ENCODE results near the gene KAZN. TPM values are rescaled to one million over a fixed set of nuclear protein-coding genes. Genes with fewer than 3 reads are reported as not detected.

KAZN gene
- total RNA-seq, 2 donors from 2014 or later: 9.8 to 12.2 TPM

GRCh38 chr1:14612256-14612655 lies 13.8 kb downstream of the KAZN start:
- no peak for DNase-seq
- no peak for TF ChIP-seq CTCF (IDR thresholded peaks at IDR 0.05)
- H3K27me3 ChIP-seq: no peaks in the 10 kb centered on the region
- no peaks in the 10 kb centered on the region for H3K9me3 ChIP-seq
- H3K4me1 ChIP-seq: no peaks in the 10 kb centered on the region
- H3K36me3 ChIP-seq: no peaks in the 10 kb centered on the region
- intact Hi-C loops (cut with DNase I): no loop called here
- no peak overlapping the region for H3K9ac ChIP-seq (ENCODE audit: low read depth in 2 of 2, low read length in 2 of 2)
- H3K4me3 ChIP-seq: no peak overlapping the region
- H3K27ac ChIP-seq: no peak overlapping the region

- intact Hi-C loops (cut with DNase I): no loop called here
- H3K9ac ChIP-seq (ENCODE audit: low read depth in 2 of 2, low read length in 2 of 2): no peak overlapping the region
Observed at GRCh38 chr1:14613926-14614325, 15.4 kb downstream of the KAZN start.

GRCh38 chr1:14614341-14614740 lies 15.9 kb downstream of the KAZN start:
- no peak for TF ChIP-seq CTCF (IDR thresholded peaks at IDR 0.05)
- Histone ChIP-seq H3K9me3 (no peaks in the 10 kb centered on the region), H3K27ac (no peak overlapping the region), H3K36me3 (no peaks in the 10 kb centered on the region), H3K4me3 (no peak overlapping the region), H3K9ac (ENCODE audit: low read depth in 2 of 2, low read length in 2 of 2) (no peak overlapping the region), H3K27me3 (no peaks in the 10 kb centered on the region), H3K4me1 (no peaks in the 10 kb centered on the region)
- intact Hi-C loops (cut with DNase I): no loop called here
- no peak for DNase-seq

More at GRCh38 chr1:14613926-14614325, 15.4 kb downstream of the KAZN start:
- Histone ChIP-seq H3K27me3 (no peaks in the 10 kb centered on the region), H3K4me1 (no peaks in the 10 kb centered on the region), H3K36me3 (no peaks in the 10 kb centered on the region), H3K4me3 (no peak overlapping the region), H3K9me3 (no peaks in the 10 kb centered on the region), H3K27ac (no peak overlapping the region)
- DNase-seq: no peak
- TF ChIP-seq CTCF (IDR thresholded peaks at IDR 0.05): no peak

- H3K4me3 ChIP-seq: no peak overlapping the region
- DNase-seq: no peak
- no peaks in the 10 kb centered on the region for H3K36me3 ChIP-seq
- no peak overlapping the region for H3K9ac ChIP-seq (ENCODE audit: low read depth in 2 of 2, low read length in 2 of 2)
- H3K27ac ChIP-seq: no peak overlapping the region
- no peaks in the 10 kb centered on the region for H3K9me3 ChIP-seq
- intact Hi-C loops (cut with DNase I): no loop called here
- no peaks in the 10 kb centered on the region for H3K4me1 ChIP-seq
- TF ChIP-seq CTCF (IDR thresholded peaks at IDR 0.05): no peak
- no peaks in the 10 kb centered on the region for H3K27me3 ChIP-seq
Observed at GRCh38 chr1:14615549-14616218, 17.2 kb downstream of the KAZN start.

- Histone ChIP-seq H3K9ac (ENCODE audit: low read depth in 2 of 2, low read length in 2 of 2) (no peak overlapping the region), H3K27ac (no peak overlapping the region), H3K4me1 (no peaks in the 10 kb centered on the region), H3K27me3 (no peaks in the 10 kb centered on the region), H3K9me3 (no peaks in the 10 kb centered on the region), H3K36me3 (no peaks in the 10 kb centered on the region), H3K4me3 (no peak overlapping the region)
- DNase-seq: no peak
- intact Hi-C loops (cut with DNase I): no loop called here
- no peak for TF ChIP-seq CTCF (IDR thresholded peaks at IDR 0.05)
Observed at GRCh38 chr1:14616632-14617396, 18.3 kb downstream of the KAZN start.

All from colonic mucosa (tissue), 4 donors.